Fibroblast of pulmonary artery (primary cell): ENCODE data around the gene SLTM.
A peak's percentile ranks its signal among the peaks of the same experiment; 100 is the strongest.
"Not testable (repeated sequence)": the region's sequence is repeated elsewhere in the genome, so short reads cannot be mapped to it uniquely, and the experiment has no call there.

ENCODE experiments used
- DNase-seq: peaks from one replicate; pipeline ENCODE4 v3.0.0-alpha.2; 2010; ENCODE audit warnings: low read depth
- H3K4me3 ChIP-seq: replicated peaks from 2 replicates; pipeline ENCODE4 v1.5.1; 2011; ENCODE audit warnings: low read depth, mild to moderate bottlenecking, control low read depth, low read length, moderate library complexity
- CTCF ChIP-seq: IDR thresholded peaks from 2 replicates; pipeline ENCODE4 v1.5.1; 2011; ENCODE audit warnings: mild to moderate bottlenecking, control low read depth, low read length, inconsistent platforms; ENCODE audit errors: missing control alignments

Gene SLTM

DNA sequence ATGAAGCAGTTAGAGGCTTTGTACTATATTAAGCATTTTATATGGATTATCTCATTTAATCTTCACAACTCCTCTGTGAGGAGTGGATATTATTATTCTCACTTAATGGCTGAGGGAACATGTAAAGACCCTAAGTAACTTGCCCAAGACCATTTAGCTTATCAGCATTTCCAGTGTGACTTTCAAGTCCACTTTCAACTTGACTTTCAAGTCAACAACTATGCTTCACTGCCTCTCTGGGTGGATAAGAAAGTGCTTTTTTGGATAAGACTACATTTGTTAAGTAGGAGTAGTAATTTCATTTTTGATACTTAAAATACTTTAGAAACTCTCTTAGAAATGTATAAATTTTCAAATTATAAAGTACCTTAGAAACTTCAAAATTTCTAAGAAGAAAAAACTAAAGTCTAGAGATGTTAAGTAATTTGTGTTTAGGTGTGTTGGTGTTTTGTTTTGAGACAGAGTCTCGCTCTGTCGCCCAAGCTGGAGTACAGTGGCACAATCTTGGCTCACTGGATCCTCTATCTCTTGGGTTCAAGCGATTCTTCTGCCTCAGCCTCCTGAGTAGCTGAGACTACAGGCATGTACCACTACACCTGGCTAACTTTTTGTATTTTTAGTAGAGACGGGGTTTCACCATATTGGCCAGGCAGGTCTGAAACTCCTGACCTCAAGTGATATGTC lies 90.6 kb downstream of the SLTM start:
- DNase-seq = no peak
- no peak overlapping the region for H3K4me3 ChIP-seq
- no peak for TF ChIP-seq CTCF

- no peak for TF ChIP-seq CTCF
- DNase-seq = peak; percentile 96
- no peak overlapping the region for H3K4me3 ChIP-seq
Observed at GRCh38 chr15:58840048-58840447, 93.4 kb downstream of the SLTM start.

GRCh38 chr15:58839485-58839884 lies 94.0 kb downstream of the SLTM start:
- H3K4me3 ChIP-seq = no peak overlapping the region
- DNase-seq = peak; percentile 31
- TF ChIP-seq CTCF = peak; percentile 27

GRCh38 chr15:58833681-58834426 lies 99.6 kb downstream of the SLTM start:
- not testable (repeated sequence) for DNase-seq, H3K4me3 ChIP-seq

- no peak for DNase-seq
- TF ChIP-seq CTCF = no peak
- no peak overlapping the region for H3K4me3 ChIP-seq
Observed at GRCh38 chr15:58830556-58830955, 102.9 kb downstream of the SLTM start.
